Stimulated activated memory B cell treated with anti-CD40 and anti-IgM and Interleukin-4, amounts not matched to agents 10 μg/mL and 1 μg/mL and 100 μg/mL, for 72 hours (primary cell): ENCODE results near the gene RBM47.
"Not testable (repeated sequence)": the region's sequence is repeated elsewhere in the genome, so short reads cannot be mapped to it uniquely, and the experiment has no call there.

Experiments used
- ATAC-seq: fragments of 150-1000 bp; cut with Tn5 transposase; 2 replicates; pipeline ENCODE4 v1.10.0; 2021
- H3K27ac Mint-ChIP-seq: one replicate; pipeline ENCODE4 v1.8.0; 2022; ENCODE audit warnings: mild to moderate bottlenecking, mixed read lengths
- H3K27me3 Mint-ChIP-seq: one replicate; pipeline ENCODE4 v1.8.0; 2022; ENCODE audit warnings: mixed read lengths
- H3K36me3 Mint-ChIP-seq: one replicate; pipeline ENCODE4 v1.8.0; 2022; ENCODE audit warnings: mixed read lengths
- H3K4me1 Mint-ChIP-seq: one replicate; pipeline ENCODE4 v1.8.0; 2022; ENCODE audit warnings: mixed read lengths
- H3K4me3 Mint-ChIP-seq: one replicate; pipeline ENCODE4 v1.8.0; 2022; ENCODE audit warnings: mild to moderate bottlenecking, moderate library complexity, mixed read lengths
- H3K9me3 Mint-ChIP-seq: one replicate; pipeline ENCODE4 v1.8.0; 2022; ENCODE audit warnings: mixed read lengths

RBM47 gene

GRCh38 chr4:40405193-40405592 is 224.5 kb downstream of the RBM47 start:
- H3K4me3 Mint-ChIP-seq = no peak overlapping the region
- ATAC-seq = no peak
- no peak overlapping the region for H3K27ac Mint-ChIP-seq
- no peaks in the 10 kb centered on the region for H3K27me3 Mint-ChIP-seq
- peaks cover 11% of the 10 kb centered on the region for H3K9me3 Mint-ChIP-seq
- no peaks in the 10 kb centered on the region for H3K4me1 Mint-ChIP-seq
- peaks cover 11% of the 10 kb centered on the region for H3K36me3 Mint-ChIP-seq

- Mint-ChIP-seq H3K4me3 (no peak overlapping the region), H3K36me3 (peaks cover 11% of the 10 kb centered on the region), H3K4me1 (no peaks in the 10 kb centered on the region), H3K27ac (no peak overlapping the region), H3K9me3 (peaks cover 11% of the 10 kb centered on the region), H3K27me3 (no peaks in the 10 kb centered on the region)
- no peak for ATAC-seq
Measured at GRCh38 chr4:40403081-40403480, 226.6 kb downstream of the RBM47 start.

GRCh38 chr4:40402556-40402955 is 227.1 kb downstream of the RBM47 start:
- Mint-ChIP-seq H3K4me1 (no peaks in the 10 kb centered on the region), H3K36me3 (peaks cover 7% of the 10 kb centered on the region), H3K9me3 (peaks cover 8% of the 10 kb centered on the region), H3K4me3 (no peak overlapping the region), H3K27ac (no peak overlapping the region), H3K27me3 (no peaks in the 10 kb centered on the region)
- no peak for ATAC-seq

GRCh38 chr4:40401631-40402030 is 228.0 kb downstream of the RBM47 start:
- Mint-ChIP-seq H3K4me3 (no peak overlapping the region), H3K27me3 (no peaks in the 10 kb centered on the region), H3K4me1 (no peaks in the 10 kb centered on the region), H3K27ac (no peak overlapping the region), H3K36me3 (no peaks in the 10 kb centered on the region), H3K9me3 (peaks cover 2% of the 10 kb centered on the region)
- ATAC-seq = no peak

GRCh38 chr4:40401096-40401495 is 228.6 kb downstream of the RBM47 start:
- H3K4me1 Mint-ChIP-seq = no peaks in the 10 kb centered on the region
- no peaks in the 10 kb centered on the region for H3K27me3 Mint-ChIP-seq
- no peaks in the 10 kb centered on the region for H3K36me3 Mint-ChIP-seq
- no peak overlapping the region for H3K27ac Mint-ChIP-seq
- H3K4me3 Mint-ChIP-seq = no peak overlapping the region
- ATAC-seq = no peak
- peaks cover 2% of the 10 kb centered on the region for H3K9me3 Mint-ChIP-seq

- Mint-ChIP-seq H3K9me3 (no peaks in the 10 kb centered on the region), H3K4me3 (no peak overlapping the region), H3K27me3 (no peaks in the 10 kb centered on the region), H3K27ac (no peak overlapping the region), H3K36me3 (no peaks in the 10 kb centered on the region), H3K4me1 (no peaks in the 10 kb centered on the region)
- ATAC-seq = no peak
Measured at GRCh38 chr4:40399578-40399977, 230.1 kb downstream of the RBM47 start.

- Mint-ChIP-seq H3K9me3 (peaks cover 2% of the 10 kb centered on the region), H3K36me3 (no peaks in the 10 kb centered on the region), H3K27me3 (no peaks in the 10 kb centered on the region), H3K4me1 (no peaks in the 10 kb centered on the region), H3K4me3 (no peak overlapping the region), H3K27ac (no peak overlapping the region)
- ATAC-seq = no peak
Measured at GRCh38 chr4:40395908-40396793, 233.5 kb downstream of the RBM47 start.

GRCh38 chr4:40395166-40395900 is 234.3 kb downstream of the RBM47 start:
- no peak overlapping the region for H3K27ac Mint-ChIP-seq

GRCh38 chr4:40394236-40394635 is 235.4 kb downstream of the RBM47 start:
- no peak for ATAC-seq
- H3K4me1 Mint-ChIP-seq = no peaks in the 10 kb centered on the region
- H3K27me3 Mint-ChIP-seq = no peaks in the 10 kb centered on the region
- no peaks in the 10 kb centered on the region for H3K36me3 Mint-ChIP-seq
- H3K27ac Mint-ChIP-seq = no peak overlapping the region
- peaks cover 2% of the 10 kb centered on the region for H3K9me3 Mint-ChIP-seq
- no peak overlapping the region for H3K4me3 Mint-ChIP-seq

More at GRCh38 chr4:40395166-40395900, 234.3 kb downstream of the RBM47 start:
- no peaks in the 10 kb centered on the region for H3K27me3 Mint-ChIP-seq
- H3K9me3 Mint-ChIP-seq = peaks cover 2% of the 10 kb centered on the region
- no peaks in the 10 kb centered on the region for H3K4me1 Mint-ChIP-seq
- no peak overlapping the region for H3K4me3 Mint-ChIP-seq
- no peaks in the 10 kb centered on the region for H3K36me3 Mint-ChIP-seq
- no peak for ATAC-seq

- not testable (repeated sequence) for H3K36me3 Mint-ChIP-seq, H3K27me3 Mint-ChIP-seq, ATAC-seq, H3K9me3 Mint-ChIP-seq, H3K4me1 Mint-ChIP-seq, H3K4me3 Mint-ChIP-seq, H3K27ac Mint-ChIP-seq
Measured at GRCh38 chr4:40392241-40392640, 237.4 kb downstream of the RBM47 start.

- Mint-ChIP-seq H3K27me3 (no peaks in the 10 kb centered on the region), H3K36me3 (no peaks in the 10 kb centered on the region), H3K9me3 (peaks cover 2% of the 10 kb centered on the region), H3K27ac (no peak overlapping the region), H3K4me3 (no peak overlapping the region), H3K4me1 (no peaks in the 10 kb centered on the region)
- no peak for ATAC-seq
Measured at GRCh38 chr4:40389986-40390385, 239.7 kb downstream of the RBM47 start.

- no peaks in the 10 kb centered on the region for H3K27me3 Mint-ChIP-seq
- no peak overlapping the region for H3K27ac Mint-ChIP-seq
- H3K36me3 Mint-ChIP-seq = no peaks in the 10 kb centered on the region
- no peak for ATAC-seq
- no peak overlapping the region for H3K4me3 Mint-ChIP-seq
- H3K9me3 Mint-ChIP-seq = no peaks in the 10 kb centered on the region
- no peaks in the 10 kb centered on the region for H3K4me1 Mint-ChIP-seq
Measured at GRCh38 chr4:40388239-40388638, 241.4 kb downstream of the RBM47 start.

- no peak for ATAC-seq
- Mint-ChIP-seq H3K4me1 (no peaks in the 10 kb centered on the region), H3K4me3 (no peak overlapping the region), H3K27ac (no peak overlapping the region), H3K9me3 (no peaks in the 10 kb centered on the region), H3K27me3 (no peaks in the 10 kb centered on the region), H3K36me3 (no peaks in the 10 kb centered on the region)
Measured at GRCh38 chr4:40380647-40381046, 249.0 kb downstream of the RBM47 start.

GRCh38 chr4:40379248-40379647 is 250.4 kb downstream of the RBM47 start:
- no peaks in the 10 kb centered on the region for H3K27me3 Mint-ChIP-seq
- H3K9me3 Mint-ChIP-seq = no peaks in the 10 kb centered on the region
- no peak overlapping the region for H3K27ac Mint-ChIP-seq
- no peaks in the 10 kb centered on the region for H3K4me1 Mint-ChIP-seq
- H3K36me3 Mint-ChIP-seq = no peaks in the 10 kb centered on the region
- no peak for ATAC-seq
- H3K4me3 Mint-ChIP-seq = no peak overlapping the region

GRCh38 chr4:40378619-40379018 is 251.0 kb downstream of the RBM47 start:
- H3K4me1 Mint-ChIP-seq = no peaks in the 10 kb centered on the region
- no peak overlapping the region for H3K27ac Mint-ChIP-seq
- no peak for ATAC-seq
- no peaks in the 10 kb centered on the region for H3K36me3 Mint-ChIP-seq
- H3K9me3 Mint-ChIP-seq = no peaks in the 10 kb centered on the region
- H3K4me3 Mint-ChIP-seq = no peak overlapping the region
- H3K27me3 Mint-ChIP-seq = no peaks in the 10 kb centered on the region
